HEK293T (cell line): Measurements from ENCODE around the gene KRT83.

Experiments
- ARNT ChIP-seq: fragments of 450-650 bp; IDR thresholded peaks from 2 replicates; pipeline ENCODE4 v1.6.1; 2017; ENCODE audit warnings: mild to moderate bottlenecking
- BHLHE40 ChIP-seq: fragments of 450-650 bp; IDR thresholded peaks from 2 replicates; pipeline ENCODE4 v1.6.1; 2016; ENCODE audit warnings: mild to moderate bottlenecking, moderate library complexity, borderline replicate concordance
- FOXA1 ChIP-seq: fragments of 450-650 bp; IDR thresholded peaks from 2 replicates; pipeline ENCODE4 v1.6.1; 2016; ENCODE audit warnings: mild to moderate bottlenecking
- FOXK2 ChIP-seq: fragments of 450-650 bp; IDR thresholded peaks from 2 replicates; pipeline ENCODE4 v1.6.1; 2016; ENCODE audit warnings: mild to moderate bottlenecking
- FOXM1 ChIP-seq: fragments of 450-650 bp; IDR thresholded peaks from 2 replicates; pipeline ENCODE4 v1.6.1; 2017; ENCODE audit warnings: mild to moderate bottlenecking, borderline replicate concordance
- HDGF ChIP-seq: fragments of 450-650 bp; IDR thresholded peaks from 2 replicates; pipeline ENCODE4 v1.6.1; 2017; ENCODE audit warnings: antibody characterized with exemption, borderline replicate concordance
- L3MBTL2 ChIP-seq: fragments of 450-650 bp; conservative IDR thresholded peaks from 2 replicates; pipeline ENCODE4 v1.6.1; 2016; ENCODE audit warnings: mild to moderate bottlenecking
- NFRKB ChIP-seq: fragments of 450-650 bp; IDR thresholded peaks from 2 replicates; pipeline ENCODE4 v1.6.1; 2016; ENCODE audit warnings: mild to moderate bottlenecking, moderate library complexity
- SP1 ChIP-seq: fragments of 450-650 bp; IDR thresholded peaks from 2 replicates; pipeline ENCODE4 v1.6.1; 2017
- SUZ12 ChIP-seq: fragments of 450-650 bp; IDR thresholded peaks from 2 replicates; pipeline ENCODE4 v1.6.1; 2016; ENCODE audit warnings: mild to moderate bottlenecking
- TARDBP ChIP-seq: fragments of 450-650 bp; IDR thresholded peaks from 2 replicates; pipeline ENCODE4 v1.6.1; 2016
- TF ChIP-seq, protein P1 (sequence below): fragments of 450-650 bp; IDR thresholded peaks from 2 replicates; pipeline ENCODE4 v1.6.1; 2016

DNA sequence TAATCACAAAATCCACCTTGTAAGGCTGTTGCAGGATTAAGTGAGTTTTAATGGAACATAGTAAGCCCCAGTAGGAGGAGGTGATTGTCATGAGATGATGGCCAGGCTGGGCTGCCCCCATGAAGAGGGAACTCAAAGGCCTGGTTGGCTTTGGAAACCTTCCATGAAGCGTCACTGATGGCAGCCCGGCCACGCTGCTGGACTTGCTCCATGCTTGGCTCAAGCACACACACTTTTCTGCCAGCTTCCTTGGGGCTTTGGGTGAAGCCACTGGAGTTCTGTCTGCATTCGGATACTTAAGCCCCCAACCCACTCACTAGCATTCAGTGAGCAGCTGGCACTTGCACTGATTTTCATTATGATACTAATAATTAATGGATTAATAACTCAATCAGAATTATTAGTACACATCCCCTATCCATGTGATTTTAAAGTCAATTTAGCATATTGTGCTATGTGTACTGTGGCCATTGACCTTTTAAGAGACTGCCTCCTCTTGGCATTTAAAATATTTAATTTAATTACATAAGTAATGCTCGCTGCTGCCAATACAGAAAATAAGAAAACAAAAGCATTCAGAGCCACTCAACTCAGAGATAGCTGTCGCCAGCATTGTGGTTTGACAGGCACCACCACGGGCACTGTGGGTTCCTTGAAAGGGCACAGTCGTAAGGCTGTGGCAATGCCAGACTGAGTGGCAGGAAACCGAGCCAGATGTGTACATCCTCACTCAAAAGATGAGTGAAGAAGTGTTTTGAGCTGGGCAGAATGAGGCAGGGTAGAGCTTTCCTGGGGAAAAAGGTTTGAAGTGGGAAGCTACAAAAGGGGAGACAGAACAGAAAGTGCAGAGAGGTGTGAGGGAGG is 30.2 kb upstream of the KRT83 start:
- TF ChIP-seq SP1 (no peak), L3MBTL2 (no peak), FOXK2 (no peak), NFRKB (no peak), TARDBP (no peak), FOXM1 (no peak), FOXA1 (no peak), SUZ12 (no peak), BHLHE40 (no peak), ARNT (no peak), HDGF (no peak)
- TF ChIP-seq, protein P1, sequence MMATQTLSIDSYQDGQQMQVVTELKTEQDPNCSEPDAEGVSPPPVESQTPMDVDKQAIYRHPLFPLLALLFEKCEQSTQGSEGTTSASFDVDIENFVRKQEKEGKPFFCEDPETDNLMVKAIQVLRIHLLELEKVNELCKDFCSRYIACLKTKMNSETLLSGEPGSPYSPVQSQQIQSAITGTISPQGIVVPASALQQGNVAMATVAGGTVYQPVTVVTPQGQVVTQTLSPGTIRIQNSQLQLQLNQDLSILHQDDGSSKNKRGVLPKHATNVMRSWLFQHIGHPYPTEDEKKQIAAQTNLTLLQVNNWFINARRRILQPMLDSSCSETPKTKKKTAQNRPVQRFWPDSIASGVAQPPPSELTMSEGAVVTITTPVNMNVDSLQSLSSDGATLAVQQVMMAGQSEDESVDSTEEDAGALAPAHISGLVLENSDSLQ, result no peak
